GM21367 (cell line): Measurements from ENCODE around the gene SLITRK3.
A peak's percentile ranks its signal among the peaks of the same experiment; 100 is the strongest.
"Not testable (repeated sequence)": the region's sequence is repeated elsewhere in the genome, so short reads cannot be mapped to it uniquely, and the experiment has no call there.

Experiments
- ATAC-seq: cut with Tn5 transposase; IDR thresholded peaks from one replicate; pipeline ENCODE4 v1.9.1; 2021; ENCODE audit not compliant: unreplicated experiment

The SLITRK3 gene

DNA sequence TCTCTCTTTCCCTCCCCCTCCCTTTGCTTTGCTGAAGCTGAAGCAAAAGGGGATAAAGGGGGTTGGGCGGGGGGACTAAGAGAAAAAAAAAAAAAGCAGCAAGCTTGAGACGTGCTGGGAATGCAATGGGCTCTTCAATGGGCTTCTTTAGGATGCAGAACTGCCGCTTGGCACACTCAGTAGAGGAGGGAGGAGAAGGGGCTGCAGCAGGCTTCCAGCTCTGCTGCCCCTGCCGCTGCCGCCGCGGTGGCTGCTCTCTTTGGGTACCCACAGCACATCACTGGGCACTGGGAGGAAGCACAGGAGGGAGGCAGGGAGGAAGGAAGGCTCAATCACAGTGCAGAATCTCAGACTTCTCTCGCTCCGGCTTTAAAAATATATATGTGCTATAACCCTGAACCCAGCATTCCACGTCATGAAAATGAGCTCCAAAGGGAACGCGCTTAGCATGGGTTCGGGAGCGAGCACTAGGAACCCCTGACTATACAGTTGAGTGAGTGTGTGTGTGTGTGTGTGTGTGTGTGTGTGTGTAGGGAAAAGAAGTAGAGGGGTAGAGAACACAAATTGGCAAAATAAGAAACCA, 3.5 kb downstream of the SLITRK3 start:
- ATAC-seq: no peak

DNA sequence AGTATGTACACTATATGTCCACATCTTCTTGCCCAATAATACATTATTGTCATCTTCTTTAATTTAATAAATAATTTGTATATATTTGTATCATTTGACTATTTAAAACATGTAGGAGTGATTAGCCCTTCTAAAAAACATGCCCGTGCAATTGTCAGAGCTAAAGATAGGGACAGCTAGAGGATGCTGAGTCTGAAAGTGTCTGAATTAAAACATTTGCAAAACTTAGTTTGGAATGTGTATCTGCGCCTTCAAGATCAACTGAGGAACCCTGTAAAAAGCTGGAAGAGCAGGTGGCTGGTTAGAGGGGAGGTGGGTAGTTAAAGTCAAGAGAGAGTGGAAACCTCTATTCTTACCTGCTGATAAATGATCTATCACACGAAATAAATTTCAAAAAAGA, 4.7 kb downstream of the SLITRK3 start:
- no peak for ATAC-seq

DNA sequence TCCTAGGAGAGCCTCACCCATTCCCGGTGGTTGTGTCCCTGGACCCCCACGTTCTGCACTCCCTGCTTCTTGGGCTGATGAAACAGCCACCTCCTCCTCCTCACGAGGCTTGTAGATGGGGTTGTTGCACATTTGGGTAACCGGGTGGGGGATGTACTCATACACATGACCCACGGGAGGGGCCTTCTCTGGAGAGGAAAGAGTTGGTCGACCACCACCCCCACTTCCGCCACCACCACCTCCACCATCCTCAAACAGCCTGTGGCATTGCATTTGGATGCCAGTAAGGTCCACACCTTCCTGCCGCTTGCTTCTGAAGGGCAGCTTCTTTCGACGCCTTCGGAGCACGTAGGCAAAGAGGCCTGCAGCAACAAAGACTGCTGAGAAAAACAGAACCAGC, 7.7 kb downstream of the SLITRK3 start:
- ATAC-seq: no peak

DNA sequence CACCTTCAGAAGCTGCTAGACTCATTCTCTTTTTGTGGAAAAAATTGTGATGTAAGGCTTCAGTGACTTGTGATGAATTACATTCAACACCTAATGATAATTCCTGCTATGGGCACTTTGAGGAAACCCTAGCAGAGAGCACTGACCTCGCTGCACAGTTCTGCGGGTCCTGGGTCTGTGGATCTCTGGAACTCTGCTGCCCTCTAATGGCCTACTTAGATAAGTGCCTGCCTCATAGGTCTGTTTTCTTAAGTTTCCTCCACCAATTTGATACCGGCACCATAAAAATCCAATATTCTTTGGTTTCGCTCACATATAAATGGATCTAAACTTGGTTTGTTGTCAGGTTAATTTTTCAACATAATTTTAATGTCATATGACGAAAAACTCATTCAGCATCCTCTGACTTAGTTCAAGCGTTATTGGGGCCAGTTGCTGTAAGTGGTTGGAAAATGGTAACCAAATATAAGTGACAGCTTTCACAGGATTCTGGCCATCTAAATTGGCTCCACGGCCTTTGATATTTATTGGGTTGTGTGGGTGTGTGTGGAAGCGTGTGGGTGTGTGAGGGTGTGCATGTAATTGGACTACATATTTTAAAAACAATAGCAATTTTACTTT, 10.4 kb downstream of the SLITRK3 start:
- ATAC-seq: peak; percentile 97

DNA sequence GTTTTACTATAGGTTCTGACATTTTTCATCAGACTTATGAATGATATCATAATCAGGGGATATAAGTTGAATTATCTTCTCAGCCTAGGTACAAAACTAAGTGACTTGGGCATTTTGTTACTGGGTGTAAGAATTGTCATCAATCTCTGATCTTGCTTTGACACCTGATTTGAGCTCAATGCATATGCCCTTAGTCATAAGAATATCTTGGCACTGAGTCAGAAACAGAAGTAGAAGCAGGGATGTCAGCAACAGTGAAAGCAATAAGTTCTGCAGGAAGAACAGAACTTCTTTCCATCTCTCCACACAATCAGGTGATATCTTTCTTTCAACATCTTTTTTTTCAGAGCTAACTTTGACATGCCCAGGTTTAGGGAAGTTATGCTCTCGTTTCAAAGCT, 14.6 kb downstream of the SLITRK3 start:
- ATAC-seq: no peak

DNA sequence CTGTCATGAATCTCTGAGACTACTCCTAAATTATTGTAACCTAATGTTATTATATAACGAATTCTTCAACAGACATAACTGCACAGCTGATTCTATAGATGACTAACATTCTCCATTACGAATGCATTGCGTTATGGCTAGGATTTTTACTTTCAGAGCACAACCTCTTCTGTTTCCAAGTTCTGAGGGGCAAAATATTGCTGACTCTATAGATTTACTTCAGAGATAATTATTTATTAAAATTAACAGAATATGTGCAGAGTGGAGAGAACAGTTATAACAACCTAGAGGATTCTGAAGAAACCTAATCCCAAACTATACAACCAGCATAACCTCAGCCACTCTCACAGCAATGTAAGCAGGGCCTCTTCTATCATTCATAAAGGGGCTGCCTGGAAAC, 25.9 kb downstream of the SLITRK3 start:
- ATAC-seq: no peak

DNA sequence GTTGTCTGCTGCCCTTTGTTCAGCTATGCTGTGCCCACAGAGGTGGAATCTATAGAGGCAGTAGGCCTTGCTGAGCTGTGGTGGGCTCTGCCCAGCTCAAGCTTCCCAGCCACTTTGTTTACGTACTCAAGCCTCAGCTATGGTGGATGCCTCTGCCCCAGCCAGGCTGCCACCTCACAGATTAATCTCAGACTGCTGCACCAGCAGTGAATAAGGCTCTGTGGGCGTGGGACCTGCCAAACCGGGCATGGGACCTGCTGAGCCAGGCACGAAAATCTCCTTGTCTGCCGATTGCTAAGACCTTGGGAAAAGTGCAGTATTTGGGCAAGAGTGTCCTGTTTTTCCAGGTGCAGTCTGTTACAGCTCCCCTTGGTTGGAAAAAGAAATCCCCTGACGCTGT, 26.8 kb downstream of the SLITRK3 start:
- ATAC-seq: no peak

DNA sequence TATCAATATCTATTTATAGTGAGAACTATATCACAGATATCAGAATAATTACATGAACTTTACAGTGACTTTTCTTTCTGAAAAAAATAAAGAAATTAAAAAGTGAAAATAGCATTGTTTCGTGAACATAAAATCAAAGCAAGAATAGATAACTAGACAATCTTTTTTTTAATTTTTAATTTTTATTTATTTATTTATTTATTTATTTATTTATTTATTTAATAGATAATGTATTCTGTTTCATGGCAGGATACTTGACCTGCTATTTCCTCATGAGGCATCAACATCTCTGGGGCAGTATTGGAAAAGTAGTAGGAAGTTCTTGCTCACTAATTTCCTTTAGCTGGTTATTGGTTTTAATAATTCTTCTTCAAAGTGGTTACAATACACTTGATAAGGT, 33.3 kb downstream of the SLITRK3 start:
- ATAC-seq: no peak

DNA sequence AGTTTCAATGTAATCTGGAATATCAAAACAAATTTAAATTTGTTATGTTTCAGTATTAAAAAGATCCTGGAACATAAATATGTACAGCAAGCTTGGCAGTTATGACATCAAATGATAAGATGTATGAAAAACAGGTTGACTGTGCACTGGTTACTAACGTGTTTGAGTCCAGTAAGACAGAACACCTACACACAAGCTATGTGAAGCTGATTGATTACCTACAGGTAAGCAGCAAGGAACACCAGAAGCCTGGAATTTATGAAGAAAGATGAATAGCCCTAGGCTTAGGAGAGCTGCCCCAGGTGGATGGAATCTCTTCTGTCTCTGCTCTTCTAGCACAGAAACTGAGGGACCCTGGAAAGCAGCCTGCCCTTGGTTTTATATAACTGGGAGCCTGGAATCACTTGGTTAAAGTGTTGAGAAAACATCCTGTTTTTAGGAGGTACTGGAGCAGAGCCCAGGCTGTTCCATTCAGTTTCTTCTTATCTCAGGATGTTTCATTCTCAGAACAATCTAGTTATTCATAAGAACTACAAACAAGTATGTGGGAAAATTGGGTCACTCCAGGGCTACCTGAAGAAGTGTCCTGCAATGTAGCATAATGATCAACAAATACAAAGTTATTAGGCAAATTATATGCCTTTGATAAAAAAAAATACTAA, 36.3 kb downstream of the SLITRK3 start:
- ATAC-seq: no peak

DNA sequence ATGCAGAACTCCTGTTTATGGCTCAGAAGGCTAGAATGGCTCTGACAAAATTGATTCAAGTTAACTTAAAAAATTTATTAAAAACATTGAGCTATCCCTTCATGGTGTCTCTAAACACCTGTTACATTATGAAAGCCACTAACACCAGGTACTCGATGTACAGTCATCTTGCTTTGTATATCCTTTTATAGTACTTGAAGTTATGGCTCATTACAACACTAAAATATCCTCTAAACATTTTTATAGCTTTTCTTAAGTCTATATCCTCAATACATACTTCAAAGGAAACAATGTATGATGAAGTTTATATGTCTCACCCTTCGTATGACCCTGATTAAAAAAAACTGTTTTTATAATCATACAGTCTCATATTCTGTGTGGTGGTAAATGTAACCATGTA, 38.2 kb downstream of the SLITRK3 start:
- no peak for ATAC-seq

DNA sequence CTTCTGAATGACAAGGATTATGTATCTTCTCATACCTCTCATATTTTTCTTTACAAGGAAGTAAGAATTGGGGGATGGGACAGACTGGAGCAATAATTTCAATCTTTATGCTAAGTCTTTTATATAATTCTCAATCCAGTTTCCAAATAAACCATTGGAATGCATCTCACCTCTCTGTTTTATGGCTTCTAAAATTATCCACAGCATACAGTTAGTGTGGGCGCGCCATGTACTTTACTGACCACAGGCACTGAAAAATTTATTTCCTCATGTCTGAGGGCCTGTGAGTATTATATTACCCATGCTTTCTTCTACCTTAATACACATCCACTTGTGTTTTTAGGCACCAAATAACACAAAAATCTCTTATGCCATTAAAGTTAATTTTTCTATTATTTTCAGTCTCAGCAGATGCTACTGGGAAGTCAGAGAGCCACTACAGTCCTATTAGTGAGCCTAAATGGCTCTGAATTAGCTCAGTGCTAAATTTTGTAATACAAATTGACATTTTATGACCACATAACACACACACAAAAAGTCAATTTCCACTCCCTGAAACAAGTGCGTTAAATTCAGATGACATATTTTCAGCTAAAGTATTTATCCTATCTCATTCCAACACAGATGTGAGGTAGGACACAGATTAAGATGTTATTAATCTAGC, 39.3 kb downstream of the SLITRK3 start:
- ATAC-seq: no peak

DNA sequence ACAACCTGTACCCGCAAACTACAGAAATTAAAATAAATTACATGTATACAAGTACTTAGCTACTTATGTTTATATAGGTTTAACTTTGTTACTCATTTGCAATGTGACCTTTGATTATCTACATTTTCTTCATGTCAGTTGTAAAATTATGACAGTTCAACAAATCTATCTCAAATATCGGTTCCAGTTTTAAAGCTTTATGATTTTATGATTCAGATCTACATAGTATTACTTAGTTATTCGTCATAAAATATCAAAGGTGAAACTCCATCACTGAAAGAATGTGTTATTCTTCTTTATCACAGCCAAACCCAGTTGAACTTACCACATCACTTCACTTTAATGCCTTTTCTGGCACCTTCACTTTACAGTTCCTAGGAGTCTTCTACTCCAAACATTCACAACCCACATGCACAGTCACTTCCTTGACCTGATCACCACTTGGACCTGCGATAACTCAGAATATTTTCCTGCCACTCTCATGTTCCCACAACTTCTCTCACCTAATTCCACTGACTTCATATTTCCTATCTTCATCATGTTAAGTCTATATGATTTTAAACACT, 47.2 kb downstream of the SLITRK3 start:
- ATAC-seq: no peak

DNA sequence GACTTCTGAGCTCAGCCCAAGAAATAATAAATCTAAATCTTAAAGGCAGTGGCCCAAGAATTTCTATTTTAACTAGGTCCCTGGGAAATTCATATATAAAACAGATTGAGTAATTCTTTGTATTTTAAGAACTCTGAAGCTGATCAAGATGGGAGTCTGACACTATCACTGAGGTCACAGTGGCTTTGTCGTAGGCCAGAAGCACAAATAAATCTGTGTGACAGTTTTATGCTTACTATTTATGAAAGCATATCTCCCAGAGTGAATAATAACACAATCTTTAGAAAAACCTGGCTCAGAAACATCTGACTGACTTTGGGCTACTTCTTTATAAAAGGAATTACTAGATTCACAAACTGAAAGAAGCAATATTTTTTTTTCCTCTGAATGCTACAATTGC, 51.9 kb downstream of the SLITRK3 start:
- no peak for ATAC-seq

DNA sequence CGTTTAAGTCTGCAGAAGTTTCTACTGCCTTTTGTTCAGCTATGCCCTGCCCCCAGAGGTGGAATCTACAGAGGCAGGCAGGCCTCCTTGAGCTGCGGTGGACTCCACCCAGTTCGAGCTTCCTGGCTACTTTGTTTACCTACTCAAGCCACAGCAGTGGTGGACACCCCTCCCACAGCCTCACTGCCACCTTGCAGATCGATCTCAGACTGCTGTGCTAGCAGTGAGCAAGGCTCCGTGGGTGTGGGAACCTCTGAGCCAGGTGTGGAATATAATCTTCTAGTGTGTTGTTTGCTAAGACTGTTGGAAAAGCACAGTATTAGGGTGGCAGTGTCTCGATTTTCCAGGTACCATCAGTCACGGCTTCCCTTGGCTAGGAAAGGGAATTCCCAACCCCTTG, 56.3 kb downstream of the SLITRK3 start:
- ATAC-seq: not testable (repeated sequence)
